ENCODE results near the gene SYTL2. TPM values are rescaled to one million over a fixed set of nuclear protein-coding genes. Genes with fewer than 3 reads are reported as not detected.
A peak's percentile ranks its signal among the peaks of the same experiment; 100 is the strongest.

The SYTL2 gene
- polyA plus RNA-seq, 1 of the 3 experiments (the other 2 are of a cell fraction) = 36.0 TPM

DNA sequence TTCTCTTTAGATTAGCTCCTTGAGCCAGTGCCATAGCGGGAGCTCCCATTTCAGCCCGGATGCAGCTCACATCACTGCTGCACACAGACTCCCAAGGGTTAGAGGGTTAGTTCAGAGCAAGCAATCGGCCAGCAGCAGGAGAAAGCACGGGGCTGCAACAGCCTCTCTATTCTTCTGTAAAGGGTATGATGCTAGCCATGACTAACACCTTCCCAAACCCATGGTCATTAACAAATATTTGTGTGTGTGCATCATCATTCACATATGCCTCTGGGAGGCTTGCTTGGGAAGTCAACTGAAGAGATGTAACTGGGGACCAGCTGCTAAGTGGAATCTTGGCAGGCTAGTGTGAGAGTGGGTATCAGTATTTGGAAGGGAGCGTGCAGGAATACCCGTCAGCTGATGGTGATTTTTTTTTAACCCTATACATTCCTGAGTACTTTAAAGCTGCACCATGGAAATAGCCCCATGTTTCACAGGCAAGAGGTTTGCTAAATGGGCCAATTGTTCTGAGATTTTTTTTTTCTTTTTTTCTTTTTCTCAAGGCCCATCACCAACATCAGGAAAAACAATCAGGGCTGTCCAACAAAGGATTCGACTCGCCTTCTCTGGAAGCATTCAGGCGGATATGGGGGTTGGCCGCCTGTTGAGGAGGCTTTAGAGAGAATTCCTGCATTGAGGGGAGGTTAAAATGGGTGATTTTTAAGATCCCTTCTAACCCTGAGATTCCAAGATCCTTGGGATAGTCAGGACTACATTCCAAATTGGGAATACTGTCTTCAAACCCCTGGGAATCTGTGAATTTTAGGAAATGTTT, 91.7 kb downstream of the SYTL2 start (continued):
- TF ChIP-seq PBX3 (IDR thresholded peaks at IDR 0.05) = peak; percentile 93
- TF ChIP-seq GATA2 (CRISPR knock-in tag; IDR thresholded peaks at IDR 0.05) = no peak
- TF ChIP-seq REST (IDR thresholded peaks at IDR 0.05; ENCODE audit: low read depth, low read length) = peak; percentile 20; the same call in 1 of the 2 replicates
- peak; percentile 92 for TF ChIP-seq POLR2AphosphoS5 (IDR thresholded peaks at IDR 0.05; ENCODE audit: low read depth, low read length)
- TF ChIP-seq, protein P1, sequence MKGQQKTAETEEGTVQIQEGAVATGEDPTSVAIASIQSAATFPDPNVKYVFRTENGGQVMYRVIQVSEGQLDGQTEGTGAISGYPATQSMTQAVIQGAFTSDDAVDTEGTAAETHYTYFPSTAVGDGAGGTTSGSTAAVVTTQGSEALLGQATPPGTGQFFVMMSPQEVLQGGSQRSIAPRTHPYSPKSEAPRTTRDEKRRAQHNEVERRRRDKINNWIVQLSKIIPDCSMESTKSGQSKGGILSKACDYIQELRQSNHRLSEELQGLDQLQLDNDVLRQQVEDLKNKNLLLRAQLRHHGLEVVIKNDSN (IDR thresholded peaks at IDR 0.05; ENCODE audit: borderline replicate concordance, low read depth) = peak; percentile 67
- TF ChIP-seq TAF1 (IDR thresholded peaks at IDR 0.05; ENCODE audit: borderline replicate concordance, low read depth, low read length) = peak; percentile 62
- TF ChIP-seq IRF3 (IDR thresholded peaks at IDR 0.05; ENCODE audit: low read depth, low read length) = no peak
- peak; percentile 77; the same call in 1 of the 2 replicates for TF ChIP-seq RXRA (IDR thresholded peaks at IDR 0.05; ENCODE audit: borderline replicate concordance, low read depth)
- peak; percentile 98 for TF ChIP-seq FOSL2 (IDR thresholded peaks at IDR 0.05; ENCODE audit: borderline replicate concordance, low read depth)
- TF ChIP-seq JUND (IDR thresholded peaks at IDR 0.05) = peak; percentile 98
- peak; percentile 57; the same call in 1 of the 2 replicates for TF ChIP-seq ELF1 (IDR thresholded peaks at IDR 0.05)
- TF ChIP-seq FOXJ3 (CRISPR knock-in tag; IDR thresholded peaks at IDR 0.05) = no peak
- peak; percentile 98 for TF ChIP-seq TCF12 (IDR thresholded peaks at IDR 0.05)

Data from SK-N-SH (cell line).